Smooth muscle cell (in vitro differentiated cells): ENCODE measurements around the gene RBP4. TPM values are rescaled to one million over a fixed set of nuclear protein-coding genes. Genes with fewer than 3 reads are reported as not detected.

Experiments used
- DNase-seq: peaks from one replicate; lab custom pipeline; 2025; ENCODE audit not compliant: unreplicated experiment; lab: John Stamatoyannopoulos, UW
- H2AFZ ChIP-seq: fragments of 200-600 bp; sonication (generic); 2 replicates; pipeline ENCODE4 v1.6.0; 2016; ENCODE audit warnings: antibody characterized with exemption, low read depth, mild to moderate bottlenecking
- H3F3A ChIP-seq: fragments of 200-600 bp; sonication (generic); 2 replicates; pipeline ENCODE4 v1.6.0; 2017; ENCODE audit warnings: antibody characterized with exemption, low read depth
- H3K27ac ChIP-seq: fragments of 200-600 bp; sonication (generic); 2 replicates; pipeline ENCODE4 v1.5.1; 2016; ENCODE audit warnings: low read depth, mild to moderate bottlenecking
- H3K27me3 ChIP-seq: fragments of 200-600 bp; sonication (generic); 2 replicates; pipeline ENCODE4 v1.6.1; 2016; ENCODE audit warnings: low read depth, mild to moderate bottlenecking
- H3K36me3 ChIP-seq: fragments of 200-600 bp; sonication (generic); 2 replicates; pipeline ENCODE4 v1.5.1; 2016; ENCODE audit warnings: low read depth
- H3K4me1 ChIP-seq: fragments of 200-600 bp; sonication (generic); 2 replicates; pipeline ENCODE4 v1.5.1; 2016; ENCODE audit warnings: low read depth
- H3K4me2 ChIP-seq: fragments of 200-600 bp; sonication (generic); 2 replicates; pipeline ENCODE4 v1.6.0; 2016; ENCODE audit warnings: mild to moderate bottlenecking
- H3K4me3 ChIP-seq: fragments of 200-600 bp; sonication (generic); 2 replicates; pipeline ENCODE4 v1.5.1; 2016; ENCODE audit warnings: mild to moderate bottlenecking
- H3K79me2 ChIP-seq: fragments of 200-600 bp; sonication (generic); 2 replicates; pipeline ENCODE4 v1.6.0; 2016; ENCODE audit warnings: low read depth, mild to moderate bottlenecking
- H3K9ac ChIP-seq: fragments of 200-600 bp; sonication (generic); 2 replicates; pipeline ENCODE4 v1.6.0; 2016; ENCODE audit warnings: low read depth
- H3K9me3 ChIP-seq: fragments of 200-600 bp; sonication (generic); replicated peaks from 2 replicates; pipeline ENCODE4 v1.5.1; 2016; ENCODE audit warnings: low read depth
- H4K20me1 ChIP-seq: fragments of 200-600 bp; sonication (generic); 2 replicates; pipeline ENCODE4 v1.6.0; 2016; ENCODE audit warnings: low read depth
- CTCF ChIP-seq: fragments of 200-600 bp; sonication (generic); IDR thresholded peaks from 2 replicates; pipeline ENCODE4 v1.5.1; 2017; ENCODE audit warnings: borderline replicate concordance, mild to moderate bottlenecking, antibody characterized with exemption; ENCODE audit not compliant: insufficient read depth, poor library complexity, severe bottlenecking
- whole genome bisulfite sequencing: methylation state at CpG from one replicate; pipeline ENCODE4 v1.1.7; 2016; ENCODE audit warnings: low lambda C conversion rate; 5-methylcytosine and 5-hydroxymethylcytosine counted together
- polyA plus RNA-seq: library from polyadenylated mRNA; unstranded; fragments of >200 nt; fragmentation: Nextera tagmentation; extraction: Ambion mirVana; gene quantifications from 2 replicates; pipeline ENCODE4 v1.2.1, GENCODE V29; 2016
- total RNA-seq: library from RNA; depleted of rRNA; stranded (reverse); fragments of >200 nt; gene quantifications from 2 replicates; pipeline ENCODE4 v1.2.3, GENCODE V29; 2014

Gene RBP4
- total and polyA plus RNA-seq, 2 experiments from 2014 or later, result 1.1 to 1.2 TPM

DNA sequence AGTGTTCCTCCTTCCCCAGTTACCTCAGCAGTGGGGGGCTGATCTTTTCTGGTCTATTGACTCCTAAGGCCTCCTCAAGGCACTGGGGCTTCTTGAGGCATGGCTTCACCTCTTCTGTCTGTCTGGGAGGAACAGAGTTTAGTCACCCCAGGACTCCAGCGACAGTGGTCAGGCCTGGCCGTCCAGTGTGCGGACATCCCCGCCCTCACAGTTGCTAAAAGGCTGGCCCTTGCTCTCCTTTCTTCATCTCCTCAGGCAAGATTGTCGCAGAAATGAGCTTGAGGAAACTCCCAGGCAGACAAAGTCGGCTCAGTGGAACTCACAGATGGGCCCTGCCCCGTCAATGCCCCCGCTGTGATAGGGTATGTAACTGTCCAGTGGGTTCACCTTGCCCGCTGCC lies 41.5 kb downstream of the RBP4 start:
- 85% methylated on average over 9 of the region's 9 CpGs for WGBS
- H3K27ac ChIP-seq, result no peak overlapping the region
- H2AFZ ChIP-seq, result no peak overlapping the region
- no peak overlapping the region for H3K9ac ChIP-seq
- H3K4me3 ChIP-seq, result no peak overlapping the region
- H3K36me3 ChIP-seq, result no peaks in the 10 kb centered on the region
- H3K9me3 ChIP-seq, result no peaks in the 10 kb centered on the region
- no peaks in the 10 kb centered on the region for H3F3A ChIP-seq
- no peaks in the 10 kb centered on the region for H4K20me1 ChIP-seq
- H3K27me3 ChIP-seq, result peaks cover 15% of the 10 kb centered on the region
- H3K79me2 ChIP-seq, result no peaks in the 10 kb centered on the region
- no peak for TF ChIP-seq CTCF
- no peak overlapping the region for H3K4me2 ChIP-seq
- no peaks in the 10 kb centered on the region for H3K4me1 ChIP-seq
- DNase-seq, result no peak

GRCh38 chr10:93554760-93555432 lies 46.1 kb downstream of the RBP4 start:
- DNase-seq, result peak; percentile 36
- H2AFZ ChIP-seq, result no peak overlapping the region

GRCh38 chr10:93554316-93554663 lies 46.7 kb downstream of the RBP4 start:
- Histone ChIP-seq H3K79me2 (no peaks in the 10 kb centered on the region), H3K27me3 (no peaks in the 10 kb centered on the region), H3F3A (no peaks in the 10 kb centered on the region), H3K4me3 (no peak overlapping the region), H3K9me3 (no peaks in the 10 kb centered on the region), H3K4me1 (no peaks in the 10 kb centered on the region), H3K9ac (no peak overlapping the region), H3K36me3 (no peaks in the 10 kb centered on the region), H3K27ac (no peak overlapping the region), H3K4me2 (no peak overlapping the region), H2AFZ (no peak overlapping the region), H4K20me1 (no peaks in the 10 kb centered on the region)
- 100% methylated on average over 1 of the region's 1 CpG for WGBS
- DNase-seq, result no peak
- no peak for TF ChIP-seq CTCF

More at GRCh38 chr10:93554760-93555432, 46.1 kb downstream of the RBP4 start:
- H3K27ac ChIP-seq, result no peak overlapping the region
- H4K20me1 ChIP-seq, result no peaks in the 10 kb centered on the region
- H3K9me3 ChIP-seq, result no peaks in the 10 kb centered on the region
- peak; percentile 76 for TF ChIP-seq CTCF
- no peaks in the 10 kb centered on the region for H3K27me3 ChIP-seq
- H3K36me3 ChIP-seq, result no peaks in the 10 kb centered on the region
- no peaks in the 10 kb centered on the region for H3K79me2 ChIP-seq
- no peak overlapping the region for H3K4me2 ChIP-seq
- no peaks in the 10 kb centered on the region for H3K4me1 ChIP-seq
- H3F3A ChIP-seq, result no peaks in the 10 kb centered on the region
- H3K9ac ChIP-seq, result no peak overlapping the region
- no peak overlapping the region for H3K4me3 ChIP-seq
- WGBS, result 39% methylated on average over 14 of the region's 14 CpGs
